CD4-positive, alpha-beta T cell treated with Interleukin-12 subunit alpha and Interleukin-12 subunit beta, for 1 hour (primary cell): ENCODE data around the gene CDKAL1.
"Not testable (repeated sequence)": the region's sequence is repeated elsewhere in the genome, so short reads cannot be mapped to it uniquely, and the experiment has no call there.

Experiments used
- DNase-seq: peaks from one replicate; pipeline ENCODE4 v3.0.0-alpha.2; 2020

CDKAL1 gene

DNA sequence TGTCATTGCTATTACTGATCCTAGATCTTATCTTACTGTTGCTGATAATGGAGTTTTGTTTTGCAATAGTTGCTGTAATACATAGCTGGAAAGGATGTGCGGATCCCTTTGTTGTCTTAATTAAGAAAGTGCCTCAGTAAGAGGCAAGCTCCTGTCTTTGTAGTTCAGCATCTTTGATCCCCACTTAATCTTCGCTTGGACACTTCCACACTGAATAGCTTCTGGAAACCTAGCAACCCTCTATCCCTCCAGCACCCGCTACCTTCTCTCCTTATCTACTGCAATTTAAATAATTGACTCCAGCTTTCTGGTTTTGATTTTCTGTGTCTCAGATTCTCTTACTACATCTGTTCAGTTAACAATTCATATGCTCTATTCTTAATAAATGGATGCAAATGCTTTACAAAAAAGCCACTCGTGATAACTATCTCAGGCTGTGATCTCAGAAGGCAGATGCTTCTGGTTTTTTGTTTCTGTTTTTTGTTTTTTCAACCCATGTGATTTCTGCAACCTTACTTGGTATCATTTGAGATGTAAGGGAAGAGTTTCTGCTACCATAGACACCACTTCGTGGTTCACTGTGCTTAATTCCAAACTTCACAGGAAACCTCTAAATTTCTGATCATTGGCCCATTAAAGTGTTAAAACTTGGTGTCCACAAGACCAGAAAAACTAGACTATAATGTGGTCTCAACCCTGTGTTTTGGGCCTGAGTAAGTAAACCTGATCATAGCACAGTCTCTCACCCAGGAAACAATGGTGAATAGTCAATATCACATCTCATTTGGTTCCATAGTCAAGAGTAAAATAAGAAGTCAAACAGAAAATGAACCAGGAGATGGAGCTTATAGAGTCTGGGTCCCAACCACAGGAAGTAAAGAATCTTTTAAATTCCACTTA is 707.2 kb downstream of the CDKAL1 start:
- no peak for DNase-seq

- DNase-seq: no peak
These were observed 710.7 kb downstream of the CDKAL1 start for GRCh38 chr6:21244897-21245470.

GRCh38 chr6:21245488-21245887 is 711.2 kb downstream of the CDKAL1 start:
- DNase-seq: no peak

DNA sequence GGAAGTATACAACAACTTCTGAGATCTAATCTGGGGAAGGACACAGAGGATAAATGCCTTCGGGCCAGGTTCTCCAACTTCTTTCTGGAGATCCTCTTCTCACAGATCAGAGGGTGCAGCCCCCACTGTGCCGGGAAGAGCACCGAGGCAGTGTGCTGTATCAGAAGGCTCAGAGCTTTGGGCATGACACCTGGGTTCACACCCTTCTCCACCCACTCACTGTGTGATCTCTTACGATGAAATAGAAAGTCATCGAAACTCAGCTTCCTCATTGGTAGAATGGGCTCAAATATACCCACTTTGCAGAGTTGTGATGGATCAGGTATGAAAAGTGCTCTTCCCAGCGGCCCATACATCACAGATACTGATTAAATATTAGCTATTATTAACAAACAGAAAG is 711.8 kb downstream of the CDKAL1 start:
- no peak for DNase-seq

- not testable (repeated sequence) for DNase-seq
These were observed 720.2 kb downstream of the CDKAL1 start for GRCh38 chr6:21254460-21254859.

- no peak for DNase-seq
These were observed 721.9 kb downstream of the CDKAL1 start for GRCh38 chr6:21256197-21256596.

GRCh38 chr6:21257125-21257524 is 722.9 kb downstream of the CDKAL1 start:
- no peak for DNase-seq

- no peak for DNase-seq
These were observed 724.4 kb downstream of the CDKAL1 start for GRCh38 chr6:21258665-21259064.

DNA sequence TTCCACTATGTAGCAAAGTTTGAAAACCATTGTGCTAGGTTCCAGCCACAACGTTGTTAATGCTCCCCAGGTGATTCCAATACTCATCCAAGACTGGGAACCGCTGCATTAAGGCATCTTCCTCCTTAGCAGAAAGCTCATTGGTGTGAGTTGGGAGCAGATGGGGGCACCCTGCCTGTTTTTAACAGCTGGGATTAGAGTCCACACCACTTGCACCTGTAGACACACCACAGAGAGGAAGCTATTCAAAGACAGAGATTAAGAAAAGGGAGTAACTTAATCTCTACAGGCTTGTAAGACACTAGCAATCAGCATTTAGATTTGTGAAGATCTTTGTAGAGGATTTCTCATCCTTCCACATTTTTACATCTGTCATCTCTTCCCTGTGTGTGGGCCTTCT is 725.4 kb downstream of the CDKAL1 start:
- no peak for DNase-seq

DNA sequence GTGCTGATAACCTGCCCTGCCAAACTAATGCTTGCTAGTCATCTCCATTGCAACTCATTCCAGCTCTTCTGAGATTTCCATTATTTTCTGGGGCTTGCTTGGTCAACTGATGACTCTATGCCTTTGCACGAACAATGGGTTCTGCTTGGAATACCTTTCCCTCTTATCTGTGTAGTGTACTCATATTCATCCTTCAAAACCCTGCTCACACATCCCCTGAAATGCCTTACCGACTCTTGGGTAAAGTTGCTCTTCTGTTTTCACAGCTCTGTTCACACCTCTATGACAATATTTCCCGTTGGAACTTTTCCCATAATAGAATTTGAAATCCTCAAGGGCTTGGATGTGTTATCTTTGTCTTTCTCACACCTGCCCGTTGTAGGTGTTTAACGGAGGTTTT is 728.2 kb downstream of the CDKAL1 start:
- no peak for DNase-seq

- no peak for DNase-seq
These were observed 729.5 kb downstream of the CDKAL1 start for GRCh38 chr6:21263531-21264287.

DNA sequence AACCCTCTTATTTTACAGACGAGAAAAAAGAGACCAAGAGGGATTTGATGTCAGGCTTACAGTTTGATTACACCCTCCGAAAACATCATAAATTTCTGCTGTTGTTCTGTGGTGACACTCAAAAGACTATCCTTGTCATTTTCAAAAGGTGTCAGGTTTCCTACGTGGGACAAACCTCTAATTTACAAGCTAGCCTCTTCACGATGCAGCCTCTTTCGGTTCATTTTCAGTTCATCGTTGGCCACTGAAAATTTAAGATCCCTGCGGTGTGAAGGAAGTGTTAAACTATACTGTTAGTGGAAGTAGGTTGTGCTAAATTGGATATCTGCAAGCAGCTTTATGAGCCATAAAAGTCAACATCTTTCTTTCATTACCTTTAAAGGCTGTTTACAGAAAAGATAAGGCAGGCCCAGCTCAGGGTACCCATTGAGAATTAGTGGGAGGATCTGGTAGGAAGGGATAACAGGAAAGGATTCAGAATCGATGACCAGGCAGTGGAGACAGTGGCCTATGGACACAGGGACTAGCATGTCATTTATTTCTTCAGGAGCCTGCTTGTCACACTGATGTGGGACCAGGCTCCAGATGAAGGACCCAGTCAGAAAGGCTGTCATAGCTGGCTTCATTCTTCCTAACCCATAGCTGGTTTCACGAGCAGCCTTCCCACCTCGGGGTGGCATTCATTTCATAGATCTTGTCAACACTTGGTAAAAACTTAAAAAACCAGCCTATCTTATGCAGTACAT is 730.2 kb downstream of the CDKAL1 start:
- no peak for DNase-seq

DNA sequence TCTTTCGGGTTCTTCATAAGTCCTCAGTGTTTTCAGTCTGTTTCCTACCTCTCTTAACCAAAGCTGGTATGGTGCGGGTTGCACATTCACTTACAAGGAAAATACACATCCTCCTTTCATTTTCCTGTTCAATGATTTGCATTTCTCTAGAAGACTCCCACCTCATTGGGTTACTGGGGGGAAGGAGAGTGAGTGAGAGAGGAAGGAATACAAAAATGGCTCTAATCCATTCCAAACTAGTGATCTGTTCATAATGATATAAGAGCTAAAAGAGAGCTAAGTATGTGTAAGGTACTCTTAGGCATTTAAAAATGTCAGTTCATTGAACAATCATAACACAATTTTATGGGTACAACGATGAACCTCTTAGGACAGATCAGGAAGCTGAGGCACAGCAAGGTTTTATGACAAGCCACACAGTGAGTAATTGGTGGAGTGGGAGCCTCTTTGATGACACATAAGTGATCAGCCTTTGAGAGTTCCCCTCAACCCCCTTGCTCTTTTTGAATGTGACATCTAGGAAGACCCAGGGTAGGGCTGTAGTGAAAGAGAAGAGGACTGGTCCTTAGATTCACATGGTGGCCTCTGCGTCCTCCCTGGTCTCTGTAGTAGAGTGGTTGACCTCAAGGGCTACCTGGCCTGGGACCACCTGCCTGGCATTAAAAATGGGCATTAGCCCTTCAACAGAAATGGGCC is 730.9 kb downstream of the CDKAL1 start:
- DNase-seq: no peak

GRCh38 chr6:21265730-21266044 is 731.4 kb downstream of the CDKAL1 start:
- DNase-seq: no peak

- no peak for DNase-seq
These were observed 736.5 kb downstream of the CDKAL1 start for GRCh38 chr6:21270636-21271201.

DNA sequence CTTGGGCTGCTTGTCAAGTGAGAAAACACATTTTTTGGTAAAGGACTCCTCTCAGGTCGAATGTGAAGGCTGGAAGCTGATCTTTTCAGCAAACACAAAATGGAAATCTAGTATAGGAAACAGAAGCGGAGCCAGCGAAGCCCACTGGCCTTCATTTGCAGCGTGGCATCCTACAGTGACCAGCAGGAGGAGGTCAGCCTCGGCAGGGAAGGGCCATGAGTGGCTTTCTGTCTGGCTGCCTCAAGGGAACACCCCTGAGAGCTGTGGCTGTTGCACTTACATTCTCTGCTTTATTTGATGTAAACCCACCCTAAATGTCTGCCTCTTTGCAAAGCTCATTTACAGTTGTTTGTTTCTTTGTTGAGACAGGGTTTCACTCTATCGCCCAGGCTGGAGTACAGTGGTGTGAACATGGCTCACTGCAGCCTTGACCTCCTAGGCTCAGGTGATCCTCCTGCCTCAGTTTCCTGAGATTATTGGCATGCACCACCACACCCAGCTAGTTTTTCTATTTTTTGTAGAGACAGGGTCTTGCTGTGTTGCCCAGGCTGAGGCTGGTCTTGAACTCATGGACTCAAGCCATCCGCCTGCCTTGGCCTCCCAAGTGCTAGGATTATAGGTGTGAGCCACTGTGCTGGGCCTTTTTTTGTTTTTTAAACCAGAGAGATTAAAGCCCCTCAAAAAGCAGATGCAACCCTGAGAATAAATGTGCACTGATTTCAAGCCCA is 737.3 kb downstream of the CDKAL1 start:
- no peak for DNase-seq

- no peak for DNase-seq
These were observed 739.2 kb downstream of the CDKAL1 start for GRCh38 chr6:21273451-21273850.

- DNase-seq: no peak
These were observed 740.6 kb downstream of the CDKAL1 start for GRCh38 chr6:21274851-21275250.

DNA sequence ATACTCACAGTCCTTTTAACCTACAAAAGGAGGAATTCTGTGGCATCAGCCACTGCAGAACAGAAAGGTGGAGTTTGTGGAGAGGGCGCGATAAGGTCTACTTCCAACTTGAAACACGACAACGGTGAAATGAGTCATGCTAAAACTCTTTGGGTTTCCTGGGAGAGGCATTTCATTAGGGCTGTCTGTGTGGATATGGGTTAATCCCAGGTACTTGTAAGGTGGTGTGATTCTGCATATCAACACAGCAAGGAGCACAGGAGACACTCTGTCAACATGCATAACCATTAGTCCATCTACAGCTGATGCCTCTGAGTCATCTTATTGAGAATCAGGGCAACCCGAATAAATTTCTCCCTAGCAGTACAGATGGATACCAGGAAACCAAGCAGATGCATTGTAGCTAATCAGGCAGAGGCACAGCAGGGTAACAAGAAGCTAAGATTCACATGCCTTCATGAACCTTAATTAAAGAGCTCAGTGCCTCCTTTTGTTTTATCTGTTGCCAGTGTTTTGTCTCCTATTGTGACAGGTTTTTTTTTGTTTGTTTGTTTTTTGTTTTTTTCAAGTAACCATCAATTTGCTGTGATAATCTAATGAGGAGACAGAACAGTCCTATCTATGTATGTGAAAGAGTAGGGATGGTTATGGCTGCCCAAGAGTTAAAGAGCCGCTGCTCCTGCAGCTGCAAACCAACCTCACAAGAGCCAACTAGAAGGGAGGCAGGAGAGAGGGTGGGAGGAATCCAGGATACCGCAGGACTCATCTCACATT is 743.5 kb downstream of the CDKAL1 start:
- DNase-seq: no peak

- no peak for DNase-seq
These were observed 744.1 kb downstream of the CDKAL1 start for GRCh38 chr6:21278375-21278745.

DNA sequence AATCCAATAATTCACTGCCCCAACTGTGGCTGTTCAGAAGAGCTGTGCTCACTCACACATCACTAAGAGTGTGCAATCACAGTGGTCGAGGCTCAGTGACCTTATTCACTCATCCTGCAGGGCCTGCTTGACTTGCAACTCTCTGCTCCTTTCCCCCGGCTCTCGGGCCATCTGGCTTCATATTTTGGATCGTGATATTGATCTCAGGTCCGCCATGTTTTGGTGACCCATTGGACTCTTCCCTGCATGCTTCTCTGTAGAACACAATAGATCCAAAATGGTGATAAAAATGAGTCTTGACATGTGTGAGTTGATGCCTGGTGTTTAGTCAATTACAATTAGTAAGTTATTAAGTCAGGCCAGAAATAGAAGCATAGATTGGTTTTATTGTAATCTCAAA is 745.4 kb downstream of the CDKAL1 start:
- DNase-seq: no peak
